ENCODE results near the gene PGC.

- no peak for TF ChIP-seq SIN3A (IDR thresholded peaks at IDR 0.05; ENCODE audit: borderline replicate concordance, insufficient read depth, low read length)
- no peak for TF ChIP-seq POLR2AphosphoS5 (IDR thresholded peaks at IDR 0.05; ENCODE audit: low read depth, low read length)
These were observed 49.3 kb upstream of the PGC start for GRCh38 chr6:41796474-41796873.

Measured in PFSK-1 (cell line).